Heart left ventricle (tissue), 16 donors: Measurements from ENCODE around the gene TLK2. TPM values are rescaled to one million over a fixed set of nuclear protein-coding genes. Genes with fewer than 3 reads are reported as not detected.
"Not testable (repeated sequence)": the region's sequence is repeated elsewhere in the genome, so short reads cannot be mapped to it uniquely, and the experiment has no call there.

Experiments
- ATAC-seq, 4 donors: fragments of 200-7000 bp; cut with Tn5 transposase; one replicate each; pipeline ENCODE4 v1.9.1; 2020 to 2022; ENCODE audit warnings: moderate library complexity in 4 of 4, mild to moderate bottlenecking in 3 of 4, moderate number of reproducible peaks in 1 of 4
- DNase-seq, 5 donors: peaks; one replicate each; pipeline ENCODE4 v3.0.0-alpha.2; 2020
- H3K27ac ChIP-seq, 12 donors: fragments of 200-600 bp; sonication (generic) in 4 of 12; one replicate each; pipeline versions ENCODE4 v1.5.0 to v1.8.0; 2016 to 2022; ENCODE audit warnings: mild to moderate bottlenecking in 2 of 12
- H3K27me3 ChIP-seq, 9 donors: fragments of 200-600 bp; sonication (generic) in 2 of 9; one replicate each; pipeline versions ENCODE4 v1.5.1 to v1.8.0; 2016 to 2022; ENCODE audit warnings: mild to moderate bottlenecking in 3 of 9
- H3K36me3 ChIP-seq, 9 donors: fragments of 200-600 bp; sonication (generic) in 2 of 9; one replicate each; pipeline versions ENCODE4 v1.5.0 to v1.8.0; 2018 to 2022; ENCODE audit warnings: mild to moderate bottlenecking in 2 of 9
- H3K4me1 ChIP-seq, 12 donors: fragments of 200-600 bp; sonication (generic) in 4 of 12; one replicate each; pipeline versions ENCODE4 v1.5.0 to v1.8.0; 2016 to 2022; ENCODE audit warnings: mild to moderate bottlenecking in 3 of 12
- H3K4me3 ChIP-seq, 12 donors: fragments of 200-600 bp; sonication (generic) in 4 of 12; one replicate each; pipeline versions ENCODE4 v1.5.0 to v1.8.0; 2017 to 2022; ENCODE audit warnings: mild to moderate bottlenecking in 9 of 12, moderate library complexity in 4 of 12
- H3K9me3 ChIP-seq, 12 donors: fragments of 200-600 bp; sonication (generic) in 4 of 12; one replicate each; pipeline versions ENCODE4 v1.5.0 to v1.8.0; 2016 to 2022; ENCODE audit warnings: mild to moderate bottlenecking in 1 of 12
- WGBS, 4 donors: extraction: QIAGEN DNeasy Blood & Tissue Kit in 2 of 4; methylation state at CpG; one replicate each; pipeline versions ENCODE4 v1.1.5 to v1.1.7; 2013 to 2018; 5-methylcytosine and 5-hydroxymethylcytosine counted together
- intact Hi-C, 10 donors: fragments of 100-400 bp; cut with DNase I; formaldehyde crosslinking; loops; one replicate each; pipeline versions ENCODE4 v1.11.1 to v1.14.2; 2022
- polyA plus RNA-seq, 2 donors: library from polyadenylated mRNA; stranded (reverse); fragments of 200-250 nt; gene quantifications; one replicate each; pipeline ENCODE4 v1.2.3, GENCODE V29; 2013
- total RNA-seq, 9 donors: library from RNA; depleted of rRNA in 2 of 9; stranded (reverse); fragments of >200 nt in 2 of 9; fragmentation: NEBNext Ultra II Directional in 3 of 9; extraction: Animal tissue kit (Norgen Biotek cat#: 25700) in 3 of 9; gene quantifications; one replicate each; pipeline versions ENCODE4 v1.1.0 to v1.2.4, GENCODE V29; 2016 to 2023
- donor health status: ischemic (EF 13 %, LVEDD 7.1; RV severe dilation, severe dysfunction).
- donor health status: healthy with polysubstance abuse.
- donor health status: DM: no; HTN: yes; CAD: no.
- donor health status: DM: no; HTN: no; CAD: no.
- donor health status: ischemic (EF 25% LVEDD 6.9; RV normal size, moderate dysfunction).
- donor health status: ischemic (EF 25% LVEDD 5.7; RV mildly dilated, moderate dysfunction).
- donor health status: healthy.
- donor health status: DM: yes; HTN: yes; CAD: no.
- donor health status: ischemic (EF 35%, LVEDD 5.7; RV mildly dilated, moderate dysfunction).
- donor health status: nonischemic (EF 11% LVEDD 7.7; RV severe dilation, severe dysfunction).
- donor health status: DM: yes; HTN: yes; CAD: no.
- donor health status: PGD.
- donor health status: ischemic (EF 29% LVEDD 5.4; RV normal size, mild dysfunction).
- donor health status: nonischemic (EF 23%, LVEDD 6.1; RV moderate dilation, normal function).

The TLK2 gene
- total and polyA plus RNA-seq, 11 donors, result 11.0 to 36.8 (median 29.5) TPM

DNA sequence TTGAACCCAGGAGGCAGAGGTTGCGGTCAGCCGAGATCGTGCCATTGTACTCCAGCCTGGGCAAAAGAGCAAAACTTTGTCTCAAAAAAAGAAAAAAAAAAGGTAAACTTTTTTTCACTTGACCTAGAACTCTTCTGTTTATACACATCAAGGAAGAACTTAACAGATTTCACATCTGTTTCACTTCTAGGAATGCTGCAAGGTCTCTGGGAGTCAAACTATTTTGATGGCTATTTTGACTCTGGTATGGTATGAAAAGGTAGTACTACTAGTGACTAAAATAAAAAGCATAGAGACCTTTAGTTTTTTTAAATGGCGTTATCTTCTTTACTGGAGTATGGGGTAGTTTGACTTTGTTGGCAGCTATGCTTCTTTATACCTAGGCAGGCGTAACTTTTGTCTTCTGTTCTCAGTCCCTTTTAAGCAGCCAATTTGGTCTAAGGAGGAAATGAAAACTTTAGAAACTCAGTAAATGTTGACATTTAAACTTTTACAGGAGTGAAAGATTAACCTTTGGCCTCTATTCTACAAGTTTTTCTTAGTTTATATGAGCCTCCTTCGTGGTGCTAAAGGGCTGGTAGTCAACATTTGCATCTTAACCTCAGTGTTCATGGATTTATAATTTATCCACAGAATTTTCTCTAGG lies 28.7 kb downstream of the TLK2 start:
- H3K27ac ChIP-seq, intact Hi-C loops, DNase-seq, H3K9me3 ChIP-seq, H3K27me3 ChIP-seq, H3K4me3 ChIP-seq, H3K36me3 ChIP-seq, ATAC-seq: not testable (repeated sequence)
- WGBS, 4 donors, result 48 to 61% (median 57%) methylated on average over 6 of the region's 6 CpGs
- H3K4me1 ChIP-seq, result peaks cover 0 to 21% (median 10%) of the 10 kb centered on the region in 12 donors

DNA sequence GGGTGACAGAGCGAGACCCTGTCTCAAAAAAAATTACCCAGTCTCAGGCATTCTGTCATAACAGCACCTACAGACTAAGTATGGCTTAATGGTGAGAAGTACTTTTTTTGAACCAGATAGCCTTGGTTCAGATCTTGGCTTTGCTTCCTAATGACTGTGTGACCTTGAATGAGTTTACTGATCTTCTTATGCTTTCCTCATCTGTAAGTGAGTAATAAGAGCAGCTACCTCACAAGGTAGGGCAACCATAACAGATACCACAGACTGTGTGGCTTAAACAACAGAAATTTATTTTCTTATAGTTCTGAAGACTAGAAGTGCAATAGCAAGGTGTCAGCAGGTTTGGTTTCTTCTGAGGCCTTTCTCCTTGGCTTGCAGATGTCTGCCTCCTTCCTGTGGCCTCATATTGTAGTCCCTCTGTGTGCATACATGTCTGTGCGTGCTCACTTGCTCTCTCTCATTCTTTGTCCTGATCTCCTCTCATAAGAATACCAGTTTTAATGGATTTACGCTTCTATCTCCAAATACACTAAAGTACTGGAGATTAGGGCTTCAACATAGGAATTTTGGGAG lies 31.7 kb downstream of the TLK2 start:
- DNase-seq, H3K36me3 ChIP-seq, H3K4me3 ChIP-seq, H3K27me3 ChIP-seq, intact Hi-C loops, H3K27ac ChIP-seq, H3K9me3 ChIP-seq: not testable (repeated sequence)
- H3K4me1 ChIP-seq, result peaks cover 0 to 21% (median 10%) of the 10 kb centered on the region in 12 donors
- 89 to 97% (median 92%) methylated on average over 2 to 3 of the region's 3 CpGs for WGBS, 4 donors
- ATAC-seq, result peak in 1 of 4 donors; percentile 8

DNA sequence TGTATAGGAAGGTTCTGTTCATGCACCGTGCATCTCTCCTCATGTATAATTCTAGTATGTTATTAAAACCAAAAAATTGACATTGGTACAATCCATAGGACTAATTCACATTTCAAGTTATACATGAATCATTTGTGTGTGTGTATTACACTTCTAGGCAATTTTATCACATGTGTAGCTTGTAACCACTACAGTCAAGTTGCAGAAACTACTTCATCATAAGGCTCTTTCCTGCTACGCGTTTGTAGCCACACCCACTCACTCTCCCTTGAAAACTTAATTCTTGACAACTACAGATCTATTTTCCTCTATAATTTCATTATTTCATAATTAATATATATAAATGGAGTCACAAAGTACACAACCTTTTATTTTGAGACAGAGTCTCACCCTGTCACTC lies 32.4 kb downstream of the TLK2 start:
- intact Hi-C loops, H3K27ac ChIP-seq, H3K9me3 ChIP-seq, DNase-seq, H3K4me3 ChIP-seq, ATAC-seq, H3K36me3 ChIP-seq, H3K27me3 ChIP-seq: not testable (repeated sequence)
- peaks cover 0 to 21% (median 10%) of the 10 kb centered on the region in 12 donors for H3K4me1 ChIP-seq
- WGBS, 4 donors, result 62 to 86% (median 74%) methylated on average over 3 of the region's 3 CpGs

DNA sequence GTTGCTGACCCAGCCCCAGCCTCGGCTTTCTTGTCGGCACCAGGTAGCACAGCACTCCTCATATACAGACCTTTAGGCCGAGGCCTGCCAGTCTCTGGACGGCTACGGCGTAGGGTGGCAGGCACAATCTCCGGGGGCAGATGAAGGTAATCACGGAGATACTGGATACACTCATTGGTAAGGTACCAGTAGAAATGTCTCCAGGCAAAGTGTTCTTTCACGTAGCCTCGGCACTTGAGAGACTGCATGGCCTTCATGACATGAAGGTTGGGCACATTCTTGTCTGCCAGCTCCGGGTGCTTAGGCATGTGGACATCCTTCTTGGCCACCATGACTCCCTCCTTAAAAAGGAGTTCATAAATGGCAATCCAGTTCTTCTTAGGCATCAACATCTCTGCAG lies 37.8 kb downstream of the TLK2 start:
- intact Hi-C loops, H3K36me3 ChIP-seq, ATAC-seq, H3K27ac ChIP-seq, H3K4me3 ChIP-seq, H3K9me3 ChIP-seq, H3K4me1 ChIP-seq, H3K27me3 ChIP-seq, DNase-seq: not testable (repeated sequence)
- 96 to 98% (median 97%) methylated on average over 11 of the region's 11 CpGs for WGBS, 4 donors

DNA sequence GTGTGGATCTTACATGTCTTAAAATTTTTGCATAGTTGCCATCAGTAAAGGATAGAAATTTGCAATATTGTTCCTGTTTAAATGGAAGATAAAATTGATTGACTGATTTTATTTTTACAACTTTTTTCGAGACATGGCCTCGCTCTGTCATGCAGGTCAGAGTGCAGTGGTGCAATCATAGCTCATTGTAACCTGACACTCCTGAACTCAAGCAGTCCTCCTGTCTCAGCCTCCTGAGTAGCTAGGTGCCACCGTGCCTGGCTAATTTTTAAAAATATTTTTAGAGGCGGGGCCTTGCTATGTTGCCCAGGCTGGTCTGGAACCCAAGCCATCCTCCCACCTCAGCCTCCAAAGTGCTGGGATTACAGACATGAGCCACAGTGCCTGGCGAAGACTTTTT lies 42.7 kb downstream of the TLK2 start:
- DNase-seq, H3K4me3 ChIP-seq, intact Hi-C loops, ATAC-seq, H3K4me1 ChIP-seq, H3K9me3 ChIP-seq, H3K27me3 ChIP-seq, H3K27ac ChIP-seq: not testable (repeated sequence)
- peaks cover 0 to 50% (median 36%) of the 10 kb centered on the region in 9 donors for H3K36me3 ChIP-seq
- 92 to 94% (median 93%) methylated on average over 5 of the region's 5 CpGs for WGBS, 4 donors

DNA sequence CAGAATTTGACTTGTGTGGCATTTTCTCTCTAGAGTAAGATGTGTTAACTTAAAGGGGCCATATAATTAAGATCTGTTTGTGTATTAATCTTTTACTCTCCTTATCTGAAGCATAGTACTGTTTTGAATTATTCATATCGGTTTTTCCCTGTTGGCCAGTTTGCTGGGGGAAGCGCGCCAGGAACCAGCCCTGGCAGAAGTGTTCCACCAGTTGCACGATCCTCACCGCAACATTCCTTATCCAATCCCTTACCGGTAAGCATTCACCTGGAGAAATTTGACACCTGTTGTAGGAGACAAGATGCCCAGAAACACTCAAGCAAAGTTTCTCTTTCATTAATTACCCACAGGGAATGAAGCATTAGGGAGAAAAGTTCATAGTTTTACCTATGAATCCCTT lies 45.5 kb downstream of the TLK2 start:
- DNase-seq, H3K4me1 ChIP-seq, H3K4me3 ChIP-seq, H3K9me3 ChIP-seq, intact Hi-C loops, H3K27me3 ChIP-seq, ATAC-seq, H3K27ac ChIP-seq: not testable (repeated sequence)
- WGBS, 4 donors, result 68 to 80% (median 72%) methylated on average over 4 to 6 of the region's 6 CpGs
- H3K36me3 ChIP-seq, result peaks cover 0 to 68% (median 44%) of the 10 kb centered on the region in 9 donors

DNA sequence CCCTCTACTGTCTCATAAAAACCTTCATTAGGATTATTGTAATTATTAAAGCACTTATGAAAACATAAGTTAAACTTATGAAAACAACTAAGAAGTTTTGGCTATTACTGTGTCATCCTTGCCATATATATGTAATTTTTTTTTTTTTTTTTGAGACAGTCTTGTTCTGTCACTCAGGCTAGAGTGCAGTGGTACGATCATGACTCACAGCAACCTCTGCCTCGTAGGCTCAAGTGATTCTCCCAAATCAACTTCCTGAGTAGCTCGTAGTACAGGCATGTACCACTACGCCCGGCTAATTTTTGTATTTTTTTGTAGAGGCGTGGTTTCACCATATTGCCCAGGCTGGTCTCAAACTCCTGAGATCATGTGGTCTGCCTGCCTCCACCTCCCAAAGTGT lies 46.7 kb downstream of the TLK2 start:
- ATAC-seq, H3K27ac ChIP-seq, H3K4me3 ChIP-seq, H3K4me1 ChIP-seq, H3K27me3 ChIP-seq, intact Hi-C loops, H3K9me3 ChIP-seq, DNase-seq: not testable (repeated sequence)
- peaks cover 3 to 81% (median 56%) of the 10 kb centered on the region in 9 donors for H3K36me3 ChIP-seq
- 88 to 94% (median 89%) methylated on average over 6 of the region's 6 CpGs for WGBS, 4 donors

DNA sequence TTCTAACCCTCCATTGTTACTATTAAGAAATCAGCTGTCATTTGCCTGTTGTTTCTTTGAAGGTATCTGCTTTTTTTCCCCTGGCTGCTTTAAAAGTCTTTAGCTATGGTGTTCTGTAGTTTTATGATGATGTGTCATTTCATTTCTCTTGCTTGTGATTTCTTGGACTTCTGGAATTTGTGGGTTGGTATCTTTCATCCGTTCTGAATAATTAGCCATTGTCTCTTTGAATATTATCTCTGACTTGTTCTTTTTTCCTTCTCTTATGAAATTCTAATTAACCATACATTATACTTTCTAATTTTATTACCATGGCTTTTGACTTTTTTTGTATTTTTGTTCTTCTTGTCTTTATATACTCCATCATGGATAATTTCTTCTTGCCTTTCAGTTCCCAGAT lies 52.3 kb downstream of the TLK2 start:
- H3K4me3 ChIP-seq, H3K4me1 ChIP-seq, ATAC-seq, H3K27ac ChIP-seq, DNase-seq, H3K27me3 ChIP-seq, intact Hi-C loops: not testable (repeated sequence)
- 78 to 91% (median 86%) methylated on average over 1 of the region's 1 CpG for WGBS, 4 donors
- Histone ChIP-seq H3K36me3 (peaks cover 0 to 48% (median 27%) of the 10 kb centered on the region in 9 donors), H3K9me3 (peaks cover 0 to 12% (median 0%) of the 10 kb centered on the region in 12 donors)

DNA sequence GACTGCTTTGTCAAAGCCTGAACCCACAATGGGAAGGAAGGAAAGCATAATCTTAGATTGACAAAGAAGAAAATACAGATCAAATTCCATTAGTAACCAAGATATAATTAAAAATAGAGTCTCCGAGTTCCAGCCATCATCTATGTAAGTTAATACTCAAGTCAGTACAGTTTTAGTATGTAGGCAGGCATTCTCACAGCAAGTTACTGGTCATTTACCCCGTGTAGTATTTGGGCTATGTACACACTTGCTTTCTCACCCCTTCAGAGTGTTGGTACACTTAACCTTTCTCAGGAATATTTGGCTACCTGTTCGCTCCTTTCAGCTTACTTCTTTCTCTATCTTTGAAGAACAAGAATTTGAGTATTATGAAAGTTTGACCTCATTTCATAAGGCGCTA lies 57.9 kb downstream of the TLK2 start:
- peaks cover 0 to 35% (median 23%) of the 10 kb centered on the region in 9 donors for H3K36me3 ChIP-seq
- H3K4me3 ChIP-seq, DNase-seq, H3K27ac ChIP-seq, H3K9me3 ChIP-seq, H3K27me3 ChIP-seq, intact Hi-C loops, H3K4me1 ChIP-seq, ATAC-seq: not testable (repeated sequence)
- WGBS, 4 donors, result 99 to 100% (median 100%) methylated on average over 3 of the region's 4 CpGs

DNA sequence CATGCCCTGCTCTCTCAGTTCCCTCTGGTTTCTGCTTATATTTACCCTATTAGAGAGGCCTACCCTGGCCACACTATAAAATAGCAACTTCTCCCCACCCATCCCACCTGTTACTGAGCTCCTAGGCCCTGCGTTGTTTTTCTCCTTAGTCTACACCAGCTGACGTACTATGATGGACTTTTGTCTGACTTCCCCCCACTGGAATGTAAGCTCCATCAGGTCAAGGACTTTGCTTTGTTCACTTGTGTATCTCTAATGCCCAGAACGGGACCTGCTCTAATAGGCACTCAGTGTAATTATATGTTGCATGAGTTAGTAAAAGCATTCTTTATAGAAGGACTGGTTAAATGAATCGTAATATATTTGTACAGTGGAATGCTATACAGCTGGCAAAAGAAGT lies 62.4 kb downstream of the TLK2 start:
- H3K4me1 ChIP-seq, H3K27me3 ChIP-seq, DNase-seq, intact Hi-C loops, H3K27ac ChIP-seq, H3K9me3 ChIP-seq, H3K4me3 ChIP-seq: not testable (repeated sequence)
- 87 to 91% (median 90%) methylated on average over 4 of the region's 4 CpGs for WGBS, 4 donors
- peak in 1 of 4 donors; percentile 24 for ATAC-seq
- H3K36me3 ChIP-seq, result peaks cover 0 to 34% (median 26%) of the 10 kb centered on the region in 9 donors

DNA sequence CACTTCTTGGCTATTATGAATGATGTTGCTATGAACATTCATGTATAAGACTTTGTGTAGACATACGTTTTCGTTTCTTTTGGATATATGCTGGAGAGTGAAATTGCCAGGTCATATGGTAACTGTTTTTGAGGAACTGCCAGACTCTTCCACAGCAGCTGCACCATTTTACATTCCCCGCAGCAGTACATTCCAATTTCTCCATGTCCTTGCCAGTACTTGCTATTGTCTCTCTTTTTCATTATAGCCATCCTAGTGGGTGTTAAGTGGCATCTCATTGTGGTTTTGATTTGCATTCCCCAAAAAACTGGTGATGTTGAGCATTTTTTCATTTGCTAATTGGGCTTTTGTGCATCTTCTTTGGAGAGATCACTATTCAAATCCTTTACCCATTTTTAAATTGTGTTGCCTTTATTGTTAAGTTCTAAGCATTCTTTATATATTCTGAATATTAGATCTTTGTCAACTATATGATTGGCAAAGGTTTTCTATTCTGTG lies 64.7 kb downstream of the TLK2 start:
- H3K27ac ChIP-seq, H3K9me3 ChIP-seq, intact Hi-C loops, H3K4me3 ChIP-seq, ATAC-seq, H3K4me1 ChIP-seq, DNase-seq, H3K27me3 ChIP-seq: not testable (repeated sequence)
- H3K36me3 ChIP-seq, result peaks cover 0 to 17% (median 11%) of the 10 kb centered on the region in 9 donors
- 86 to 91% (median 88%) methylated on average over 3 of the region's 3 CpGs for WGBS, 4 donors
